ENCODE data around the gene TXNDC12.
A peak's percentile ranks its signal among the peaks of the same experiment; 100 is the strongest.

The TXNDC12 gene

GRCh38 chr1:51990478-51990965 lies 64.5 kb downstream of the TXNDC12 start, which contains the start of gene RAB3B:
TSS of gene RAB3B (minus strand) at chr1:51990700. CDS start at chr1:51977117, 13,583 bp downstream.
- DNase-seq = peak; percentile 71

- no peak for DNase-seq
These were observed 65.2 kb downstream of the TXNDC12 start for GRCh38 chr1:51989582-51990477.

DNA sequence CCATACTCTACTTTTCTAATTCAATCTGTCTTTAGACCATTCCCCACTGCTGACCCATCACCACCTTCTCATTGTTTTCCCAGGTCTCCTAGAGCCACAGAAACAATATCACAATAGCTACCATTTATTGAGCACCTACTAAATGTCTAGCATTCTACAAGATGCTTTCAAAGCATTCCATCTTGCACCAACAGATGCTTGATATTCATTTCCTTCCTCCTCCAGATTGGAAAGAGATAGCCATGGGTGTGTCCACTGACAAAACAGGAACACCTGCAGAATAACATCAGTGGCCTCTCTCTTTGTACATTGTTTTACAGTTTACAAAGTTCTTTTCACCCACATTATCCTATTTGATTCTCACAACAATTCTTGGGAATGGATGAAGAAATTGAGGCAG lies 66.7 kb downstream of the TXNDC12 start:
- no peak for DNase-seq

- no peak for DNase-seq
These were observed 68.3 kb downstream of the TXNDC12 start for GRCh38 chr1:51986718-51987117.

GRCh38 chr1:51982161-51982560 lies 72.8 kb downstream of the TXNDC12 start:
- no peak for DNase-seq

DNA sequence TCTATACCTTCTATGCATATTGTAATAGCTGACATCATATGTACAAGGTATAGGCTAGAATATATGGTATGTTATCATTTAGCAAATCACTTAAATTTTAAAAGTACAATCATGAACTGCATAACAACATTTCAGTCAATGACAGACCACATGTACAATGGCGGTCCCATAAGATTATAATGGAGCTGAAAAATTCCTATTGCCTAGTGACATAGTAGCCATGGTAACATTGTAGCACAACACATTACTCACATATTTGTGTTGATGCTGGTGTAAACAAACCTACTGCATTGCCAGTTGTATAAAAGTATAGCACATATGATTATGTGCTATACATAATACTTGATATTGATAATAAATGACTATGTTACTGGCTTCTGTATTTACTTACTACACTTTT lies 73.4 kb downstream of the TXNDC12 start:
- DNase-seq = no peak

- no peak for DNase-seq
These were observed 76.9 kb downstream of the TXNDC12 start for GRCh38 chr1:51978099-51978498.

- DNase-seq = no peak
These were observed 78.0 kb downstream of the TXNDC12 start for GRCh38 chr1:51976846-51977602.

DNA sequence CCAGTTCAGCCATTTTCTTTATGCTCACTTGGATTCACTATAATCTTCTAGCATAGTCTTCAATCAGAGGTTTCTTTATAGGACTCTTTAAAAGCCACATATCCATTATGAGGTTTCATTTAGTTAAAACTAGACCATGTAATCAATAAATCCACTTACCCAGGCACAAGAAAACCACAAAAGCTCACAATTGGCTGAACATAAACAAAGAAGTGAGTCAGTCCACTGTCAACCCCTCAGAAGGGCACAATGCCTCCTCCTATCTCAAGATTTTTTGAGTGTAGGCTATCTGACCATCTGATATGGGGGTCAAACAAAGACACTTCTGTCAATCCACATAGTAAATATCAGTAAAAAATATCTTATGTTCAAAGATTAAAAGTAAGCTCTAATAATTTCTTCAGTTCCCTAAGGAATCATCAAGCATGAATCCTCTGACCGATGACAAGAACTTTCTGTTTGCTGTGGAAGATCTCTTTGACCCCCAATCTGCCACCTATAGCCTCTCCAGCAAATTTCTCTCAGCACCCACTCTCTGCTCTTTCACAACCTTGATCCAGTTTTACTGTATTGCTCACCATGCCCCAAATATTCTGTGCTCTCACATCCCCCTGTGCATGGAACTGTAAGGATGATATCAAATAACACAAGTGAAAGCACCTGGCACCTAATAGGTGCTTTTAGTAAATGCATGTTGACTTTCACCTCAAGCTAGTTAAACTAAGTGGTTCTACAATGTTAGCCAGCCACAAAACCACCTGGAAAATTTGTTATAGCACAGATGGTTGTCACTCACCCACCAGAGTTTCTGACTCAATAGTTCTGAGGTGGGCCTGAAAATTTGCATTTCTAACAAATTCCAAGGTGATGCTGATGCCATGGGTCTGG lies 81.2 kb downstream of the TXNDC12 start:
- DNase-seq = no peak

Measured in CD4-positive, alpha-beta T cell treated with Interleukin-4 for 4 hours (primary cell).